Stimulated activated naive B cell treated with anti-CD40 and anti-IgM and Interleukin-4, amounts not matched to agents 10 μg/mL and 1 μg/mL and 100 μg/mL, for 72 hours (primary cell): Measurements from ENCODE around the gene RXFP1.

Source experiments
- ATAC-seq, 2 donors: fragments of 150-1000 bp; cut with Tn5 transposase; replicated peaks; 2 replicates each; pipeline ENCODE4 v1.10.0; 2021; ENCODE audit warnings: moderate library complexity in 1 of 2
- DNase-seq: peaks from one replicate; pipeline ENCODE4 v3.0.0; 2021
- H3K27ac Mint-ChIP-seq: one replicate; pipeline ENCODE4 v1.8.0; 2022; ENCODE audit warnings: mild to moderate bottlenecking, mixed read lengths
- H3K27me3 Mint-ChIP-seq, 2 donors: one replicate each; pipeline ENCODE4 v1.8.0; 2022; ENCODE audit warnings: mixed read lengths in 2 of 2
- H3K36me3 Mint-ChIP-seq, 2 donors: one replicate each; pipeline ENCODE4 v1.8.0; 2022; ENCODE audit warnings: mixed read lengths in 2 of 2, mild to moderate bottlenecking in 1 of 2
- H3K4me1 Mint-ChIP-seq, 2 donors: one replicate each; pipeline ENCODE4 v1.8.0; 2022; ENCODE audit warnings: mixed read lengths in 2 of 2, mild to moderate bottlenecking in 1 of 2
- H3K4me3 Mint-ChIP-seq, 2 donors: one replicate each; pipeline ENCODE4 v1.8.0; 2022; ENCODE audit warnings: mild to moderate bottlenecking in 2 of 2, mixed read lengths in 2 of 2, moderate library complexity in 1 of 2
- H3K9me3 Mint-ChIP-seq, 2 donors: one replicate each; pipeline ENCODE4 v1.8.0; 2022; ENCODE audit warnings: mixed read lengths in 2 of 2, mild to moderate bottlenecking in 1 of 2

Gene RXFP1

GRCh38 chr4:158682066-158682465 is 160.4 kb downstream of the RXFP1 start:
- Mint-ChIP-seq H3K36me3 (peaks cover 10 to 19% of the 10 kb centered on the region in 2 donors), H3K27me3 (no peaks in the 10 kb centered on the region), H3K4me3 (no peak overlapping the region), H3K4me1 (no peaks in the 10 kb centered on the region), H3K27ac (no peak overlapping the region), H3K9me3 (no peaks in the 10 kb centered on the region)
- no peak for ATAC-seq
- DNase-seq, result no peak

- Mint-ChIP-seq H3K27me3 (no peaks in the 10 kb centered on the region), H3K4me3 (no peak overlapping the region), H3K27ac (no peak overlapping the region), H3K9me3 (no peaks in the 10 kb centered on the region), H3K36me3 (peaks cover 18 to 34% of the 10 kb centered on the region in 2 donors), H3K4me1 (no peaks in the 10 kb centered on the region)
- DNase-seq, result no peak
- ATAC-seq, result no peak
Measured at GRCh38 chr4:158688813-158689212, 167.1 kb downstream of the RXFP1 start.
